Brain microvascular endothelial cell (primary cell): ENCODE data around the gene GLP2R.

ENCODE experiments used
- DNase-seq: peaks from one replicate; pipeline ENCODE4 v3.0.0-alpha.2; 2020
- H3K27ac ChIP-seq: fragments of 250-450 bp; sonication (Bioruptor Pico); 2 replicates; pipeline ENCODE4 v1.5.1; 2020; ENCODE audit warnings: mild to moderate bottlenecking, moderate library complexity
- H3K27me3 ChIP-seq: fragments of 250-450 bp; sonication (Bioruptor Pico); replicated peaks from 2 replicates; pipeline ENCODE4 v1.5.1; 2020; ENCODE audit warnings: mild to moderate bottlenecking
- H3K36me3 ChIP-seq: fragments of 250-450 bp; sonication (Bioruptor Pico); replicated peaks from 2 replicates; pipeline ENCODE4 v1.5.1; 2020; ENCODE audit warnings: mild to moderate bottlenecking
- H3K4me3 ChIP-seq: 2 replicates; pipeline ENCODE4 v1.5.1; 2011; ENCODE audit warnings: low read depth, mild to moderate bottlenecking, control low read depth, low read length, moderate library complexity
- in situ Hi-C: cut with HindIII; loops from 2 replicates; pipeline ENCODE4 v1.10.0; 2017; ENCODE audit warnings: low sequenced_read_pairs, low pct_ligation_motif_present
- TF ChIP-seq, protein P1 (sequence below): IDR thresholded peaks from 2 replicates; pipeline ENCODE4 v1.5.1; 2011; ENCODE audit warnings: low read depth, mild to moderate bottlenecking, moderate library complexity, low read length, control low read depth, inconsistent platforms; ENCODE audit errors: missing control alignments

Gene GLP2R

DNA sequence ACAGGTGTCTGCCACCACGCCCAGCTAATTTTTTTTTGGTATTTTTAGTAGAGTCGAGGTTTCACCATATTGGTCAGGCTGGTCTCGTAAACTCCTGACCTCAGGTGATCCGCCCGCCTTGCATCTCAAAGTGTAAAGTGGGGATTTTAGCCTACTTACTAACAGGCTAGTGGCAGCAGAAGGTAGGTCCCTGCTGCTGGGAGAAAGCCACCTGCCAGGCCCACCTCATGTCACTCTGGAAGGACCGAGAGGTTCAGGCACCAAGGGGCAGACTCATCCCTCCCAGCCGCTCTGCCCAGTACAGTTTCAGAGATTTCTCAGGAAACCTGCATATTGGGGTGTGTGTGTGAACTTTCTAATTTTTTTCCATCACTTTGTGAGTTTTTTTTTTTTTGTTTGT is 81.4 kb downstream of the GLP2R start:
- Histone ChIP-seq H3K36me3 (no peaks in the 10 kb centered on the region), H3K27ac (no peak overlapping the region), H3K4me3 (no peak overlapping the region), H3K27me3 (no peaks in the 10 kb centered on the region)
- TF ChIP-seq, protein P1, sequence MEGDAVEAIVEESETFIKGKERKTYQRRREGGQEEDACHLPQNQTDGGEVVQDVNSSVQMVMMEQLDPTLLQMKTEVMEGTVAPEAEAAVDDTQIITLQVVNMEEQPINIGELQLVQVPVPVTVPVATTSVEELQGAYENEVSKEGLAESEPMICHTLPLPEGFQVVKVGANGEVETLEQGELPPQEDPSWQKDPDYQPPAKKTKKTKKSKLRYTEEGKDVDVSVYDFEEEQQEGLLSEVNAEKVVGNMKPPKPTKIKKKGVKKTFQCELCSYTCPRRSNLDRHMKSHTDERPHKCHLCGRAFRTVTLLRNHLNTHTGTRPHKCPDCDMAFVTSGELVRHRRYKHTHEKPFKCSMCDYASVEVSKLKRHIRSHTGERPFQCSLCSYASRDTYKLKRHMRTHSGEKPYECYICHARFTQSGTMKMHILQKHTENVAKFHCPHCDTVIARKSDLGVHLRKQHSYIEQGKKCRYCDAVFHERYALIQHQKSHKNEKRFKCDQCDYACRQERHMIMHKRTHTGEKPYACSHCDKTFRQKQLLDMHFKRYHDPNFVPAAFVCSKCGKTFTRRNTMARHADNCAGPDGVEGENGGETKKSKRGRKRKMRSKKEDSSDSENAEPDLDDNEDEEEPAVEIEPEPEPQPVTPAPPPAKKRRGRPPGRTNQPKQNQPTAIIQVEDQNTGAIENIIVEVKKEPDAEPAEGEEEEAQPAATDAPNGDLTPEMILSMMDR: no peak
- in situ Hi-C loops: no loop called here
- DNase-seq: no peak

DNA sequence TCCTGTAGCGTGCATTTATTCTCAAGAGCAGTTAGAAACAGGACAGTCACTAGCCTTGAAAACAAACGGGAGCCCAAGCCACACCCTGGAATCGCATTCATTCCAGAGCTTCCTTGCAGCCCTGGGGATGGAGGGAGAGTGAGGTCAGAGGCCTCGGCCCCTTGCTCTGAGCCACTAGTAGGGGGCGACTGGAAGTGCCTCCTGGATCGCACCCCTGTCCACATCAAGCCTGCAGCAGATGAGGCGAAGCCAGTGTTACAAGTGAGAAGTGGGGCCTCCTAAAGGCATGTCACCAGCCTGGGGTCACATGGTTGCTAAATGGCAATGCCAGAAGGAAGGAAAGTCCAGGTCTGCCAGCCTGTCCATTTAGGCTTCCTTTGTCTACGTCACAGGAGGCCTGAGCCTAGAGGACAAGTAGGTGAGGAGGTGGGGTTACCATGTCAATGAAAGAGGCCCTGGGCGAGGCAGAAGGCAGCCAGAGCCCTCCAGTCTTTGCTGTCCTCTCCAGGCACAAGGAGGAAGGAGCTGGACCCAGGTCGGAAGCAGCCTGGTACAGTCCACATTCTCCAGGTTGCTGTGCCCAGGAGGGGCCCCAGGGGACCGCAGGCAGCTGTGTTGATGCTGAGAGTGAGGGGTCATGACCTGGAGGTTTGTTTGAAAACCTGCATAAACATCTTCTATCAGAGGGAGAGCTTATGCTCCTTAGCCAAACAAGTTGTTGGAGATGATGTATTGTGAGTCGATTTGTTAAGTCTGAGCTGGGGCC is 82.3 kb downstream of the GLP2R start:
- Histone ChIP-seq H3K27ac (no peak overlapping the region), H3K4me3 (no peak overlapping the region), H3K36me3 (no peaks in the 10 kb centered on the region), H3K27me3 (no peaks in the 10 kb centered on the region)
- in situ Hi-C loops: no loop called here
- TF ChIP-seq, protein P1: no peak
- no peak for DNase-seq

DNA sequence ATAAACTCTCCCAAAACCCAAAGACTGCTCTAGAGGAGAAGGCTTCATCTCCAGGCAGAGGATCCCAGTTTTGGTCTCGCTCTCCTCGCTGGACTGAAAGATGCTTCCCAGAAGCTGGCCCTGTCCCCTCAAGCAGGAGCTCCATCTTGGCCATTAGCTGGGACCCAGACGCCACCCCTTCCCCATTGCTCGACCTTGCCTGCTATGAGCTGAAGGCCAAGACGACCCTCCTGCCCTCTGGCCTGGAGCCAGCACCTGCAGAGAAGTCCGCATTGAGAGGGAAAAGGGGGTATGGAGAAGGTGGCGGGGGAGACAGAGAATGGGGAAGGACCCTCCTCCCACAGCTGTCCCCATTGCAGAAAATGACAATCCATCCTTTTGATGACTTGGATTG is 82.9 kb downstream of the GLP2R start:
- in situ Hi-C loops: no loop called here
- no peak overlapping the region for H3K27ac ChIP-seq
- H3K4me3 ChIP-seq: no peak overlapping the region
- no peaks in the 10 kb centered on the region for H3K36me3 ChIP-seq
- no peak for DNase-seq
- TF ChIP-seq, protein P1: no peak
- no peaks in the 10 kb centered on the region for H3K27me3 ChIP-seq

DNA sequence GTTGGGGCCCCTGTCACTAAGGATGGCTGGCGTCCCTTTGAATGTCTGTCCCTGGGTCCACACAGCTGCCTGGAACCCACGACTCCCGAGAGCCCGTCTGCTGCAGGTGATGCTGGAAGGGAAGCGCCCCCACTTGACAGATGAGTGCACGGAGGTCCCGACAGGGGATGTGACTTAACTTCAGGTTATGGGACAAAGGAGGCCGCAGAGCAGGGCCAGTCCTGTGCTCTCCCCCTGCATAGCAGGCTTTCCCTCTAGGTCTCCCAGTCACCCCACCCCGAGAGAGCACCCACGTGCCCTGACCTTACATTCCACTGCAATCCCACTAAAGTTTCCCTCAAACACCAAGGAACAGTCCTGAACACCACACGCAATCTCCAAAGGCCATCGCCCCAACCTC is 85.4 kb downstream of the GLP2R start:
- DNase-seq: no peak
- H3K36me3 ChIP-seq: no peaks in the 10 kb centered on the region
- TF ChIP-seq, protein P1: no peak
- no peak overlapping the region for H3K4me3 ChIP-seq
- no peaks in the 10 kb centered on the region for H3K27me3 ChIP-seq
- H3K27ac ChIP-seq: no peak overlapping the region
- in situ Hi-C loops: no loop called here

DNA sequence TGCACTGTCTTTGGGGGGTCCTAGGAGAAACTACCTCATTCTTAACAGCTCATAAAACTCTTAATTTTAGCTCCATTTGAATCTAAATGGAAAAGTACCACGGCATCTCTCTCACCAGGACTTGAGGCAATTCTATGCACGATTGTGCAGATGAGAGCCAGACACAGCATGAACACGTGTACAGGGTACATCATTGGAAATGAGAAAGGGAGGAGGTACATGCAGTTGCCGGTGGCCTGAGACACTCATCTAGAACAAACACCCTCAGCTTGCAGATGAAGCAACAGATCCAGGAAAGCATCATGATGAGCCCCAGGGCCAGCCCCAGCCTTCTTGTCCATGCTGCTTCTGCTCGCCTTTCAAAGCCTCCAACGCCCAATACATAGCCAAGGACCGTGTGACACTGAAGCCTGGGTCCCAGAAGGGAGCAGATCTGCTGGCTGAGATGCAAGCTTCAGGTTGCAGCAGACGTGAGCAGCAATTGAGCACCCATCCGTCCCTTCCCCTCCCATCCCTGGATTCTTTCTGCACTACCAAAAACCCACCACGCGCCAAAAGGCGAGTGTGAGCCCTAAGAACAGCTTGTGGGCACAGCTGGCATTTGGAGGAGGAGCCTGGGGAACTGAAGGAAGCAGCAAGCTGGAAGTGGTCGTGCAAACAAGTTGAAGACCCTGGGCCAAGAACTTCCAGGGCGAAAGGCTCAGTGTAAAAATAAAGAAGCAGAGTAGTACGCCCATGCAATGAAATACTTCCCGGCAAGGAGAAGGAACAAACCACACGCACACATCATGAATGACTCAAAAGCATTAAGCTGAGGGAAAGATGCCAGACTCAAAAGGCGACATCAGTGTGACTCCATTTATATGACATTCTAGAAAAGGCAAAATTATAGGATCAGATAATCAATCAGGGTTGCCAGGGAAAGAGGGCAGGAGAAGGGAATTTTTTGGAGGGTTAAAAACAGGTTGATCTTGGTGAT is 86.7 kb downstream of the GLP2R start:
- H3K27ac ChIP-seq: no peak overlapping the region
- no peaks in the 10 kb centered on the region for H3K36me3 ChIP-seq
- no peaks in the 10 kb centered on the region for H3K27me3 ChIP-seq
- H3K4me3 ChIP-seq: no peak overlapping the region
- in situ Hi-C loops: no loop called here
- TF ChIP-seq, protein P1: no peak
- DNase-seq: no peak
